Measurements from ENCODE around the gene RPP25L. TPM values are rescaled to one million over a fixed set of nuclear protein-coding genes. Genes with fewer than 3 reads are reported as not detected.

Gene RPP25L
- polyA plus RNA-seq, 1 of the 3 experiments (the other 2 are of a cell fraction): 47.6 TPM

GRCh38 chr9:34630402-34631154 is 18.7 kb upstream of the RPP25L start:
- no peaks in the 10 kb centered on the region for H3K9me2 ChIP-seq
- ChIA-PET CTCF (interaction anchor here (1.2 to 12.3 kb wide), 8 partner anchors 16 to 83 kb away, joined by 4 to 256 read pairs (median 6); partner anchors contain the start of genes GALT and RPP25L), POLR2A (no interaction called here)
- H3F3A ChIP-seq (replicated peaks; ENCODE audit: insufficient read depth): no peaks in the 10 kb centered on the region
- 0 out of 2 replicates have a peak, but pooled peaks cover 3% of the 10 kb centered on the region for H4K20me1 ChIP-seq (ENCODE audit: insufficient read depth)
- TF ChIP-seq FOXM1 (IDR thresholded peaks at IDR 0.05; ENCODE audit: low read depth) (no peak), IRF3 (IDR thresholded peaks at IDR 0.05; ENCODE audit: low read depth, low read length) (no peak), EP300 (IDR thresholded peaks at IDR 0.05; ENCODE audit: borderline replicate concordance in 1 of 2, low read depth in 1 of 2, low read length in 1 of 2) (no peak), CTCF (IDR thresholded peaks at IDR 0.05) (no peak), JUND (IDR thresholded peaks at IDR 0.05) (no peak), GATA2 (CRISPR knock-in tag; IDR thresholded peaks at IDR 0.05) (no peak), MAX (IDR thresholded peaks at IDR 0.05; ENCODE audit: low read depth) (no peak), CHD2 (IDR thresholded peaks at IDR 0.05; ENCODE audit: low read length, partially characterized antibody) (no peak), NRF1 (IDR thresholded peaks at IDR 0.05; ENCODE audit: low read depth, low read length) (no peak), USF2 (IDR thresholded peaks at IDR 0.05; ENCODE audit: borderline replicate concordance, low read depth, low read length) (no peak), MXI1 (IDR thresholded peaks at IDR 0.05; ENCODE audit: low read depth, low read length) (no peak), ELF1 (IDR thresholded peaks at IDR 0.05) (no peak), GABPA (IDR thresholded peaks at IDR 0.05; ENCODE audit: low read depth) (no peak)
- H3K9ac ChIP-seq: no peak overlapping the region
- peaks cover 4% of the 10 kb centered on the region; the same call in 1 of the 2 replicates for H3K79me2 ChIP-seq (ENCODE audit: insufficient read depth)
- no peaks in the 10 kb centered on the region for H3K9me3 ChIP-seq
- peaks cover 0 to 10% of the 10 kb centered on the region in 2 experiments; a peak in 1 of 4 replicates for H3K4me1 ChIP-seq (ENCODE audit: control insufficient read depth in 1 of 2, insufficient read depth in 2 of 2, low read depth in 1 of 2, low read length in 1 of 2)
- peaks cover 0 to 5% of the 10 kb centered on the region in 2 experiments for H3K36me3 ChIP-seq (replicated peaks in 1 of 2; ENCODE audit: control insufficient read depth in 1 of 2, insufficient read depth in 2 of 2, low read length in 1 of 2)
- peaks cover 21% of the 10 kb centered on the region; the same call in 1 of the 2 replicates for H3K27me3 ChIP-seq (ENCODE audit: insufficient read depth)
- no peak overlapping the region for H3K27ac ChIP-seq (ENCODE audit: low read depth in 2 of 2, low read length in 1 of 2)
- WGBS (ENCODE audit: low lambda C conversion rate): 60% methylated on average over 5 of the region's 5 CpGs
- no peak overlapping the region for H3K4me3 ChIP-seq (ENCODE audit: low read depth in 2 of 2, low read length in 1 of 2)
- no peak overlapping the region for H3K4me2 ChIP-seq
- no peak for DNase-seq
- no peak overlapping the region for H2AFZ ChIP-seq (ENCODE audit: low read depth)
